Measurements from ENCODE around the gene PYHIN1. TPM values are rescaled to one million over a fixed set of nuclear protein-coding genes. Genes with fewer than 3 reads are reported as not detected.

Gene PYHIN1
- total and polyA plus RNA-seq, 2 experiments from 2014 or later = not detected

- Mint-ChIP-seq H3K9me3 (no peaks in the 10 kb centered on the region), H3K4me1 (peaks cover 3% of the 10 kb centered on the region; the same call in 2 of the 3 replicates), H3K27ac (no peak overlapping the region), H3K27me3 (ENCODE audit: insufficient read depth, low read depth, poor library complexity) (no peaks in the 10 kb centered on the region), H3K4me3 (no peak overlapping the region), H3K36me3 (ENCODE audit: low read depth) (no peaks in the 10 kb centered on the region; the same call in 2 of the 3 replicates)
- DNase-seq (ENCODE audit: low spot score) (no peak), ATAC-seq (no peak)
- H3K4me3 ChIP-seq = no peak overlapping the region
- H3K36me3 ChIP-seq (ENCODE audit: insufficient read depth) = no peaks in the 10 kb centered on the region
- no peak overlapping the region for H3K4me2 ChIP-seq
- H3K4me1 ChIP-seq (ENCODE audit: insufficient read depth) = no peaks in the 10 kb centered on the region
- no peaks in the 10 kb centered on the region for H3F3A ChIP-seq (replicated peaks; ENCODE audit: low read depth)
- H3K79me2 ChIP-seq (replicated peaks; ENCODE audit: insufficient read depth) = no peaks in the 10 kb centered on the region
- TF ChIP-seq ZNF462 (CRISPR knock-in tag; IDR thresholded peaks at IDR 0.05) = no peak
- no peak for TF ChIP-seq EZH2phosphoT487 (IDR thresholded peaks at IDR 0.05; ENCODE audit: unreplicated experiment)
- no peak for TF ChIP-seq EZH2 (IDR thresholded peaks at IDR 0.05; ENCODE audit: low read depth, unreplicated experiment)
- TF ChIP-seq CREB1 (CRISPR knock-in tag; IDR thresholded peaks at IDR 0.05; ENCODE audit: low read depth) = no peak
- no peak for TF ChIP-seq NANOG (IDR thresholded peaks at IDR 0.05; ENCODE audit: borderline replicate concordance)
- TF ChIP-seq POLR2AphosphoS5 (IDR thresholded peaks at IDR 0.05; ENCODE audit: low read depth) = no peak
- TF ChIP-seq REST (IDR thresholded peaks at IDR 0.05; ENCODE audit: unreplicated experiment) = no peak
- no peak overlapping the region for H3K27ac ChIP-seq (ENCODE audit: low read depth)
- peaks cover 3% of the 10 kb centered on the region; the same call in 1 of the 2 replicates for H3K27me3 ChIP-seq (ENCODE audit: insufficient read depth)
- H3K9me2 ChIP-seq (ENCODE audit: insufficient read depth) = no peaks in the 10 kb centered on the region
- no peak overlapping the region for H2AFZ ChIP-seq
- H4K20me1 ChIP-seq (replicated peaks; ENCODE audit: insufficient read depth) = no peaks in the 10 kb centered on the region
Observed at GRCh38 chr1:159014003-159014571, 82.7 kb downstream of the PYHIN1 start.
